Heart right ventricle (tissue), 16 donors: ENCODE data around the gene C16orf78. TPM values are rescaled to one million over a fixed set of nuclear protein-coding genes. Genes with fewer than 3 reads are reported as not detected.

Source experiments
- ATAC-seq, 8 donors: fragments of 200-7000 bp; cut with Tn5 transposase; one replicate each; pipeline ENCODE4 v1.9.1; 2020; ENCODE audit warnings: mild to moderate bottlenecking in 8 of 8, moderate library complexity in 8 of 8, moderate number of reproducible peaks in 1 of 8
- DNase-seq, 2 donors: peaks; one replicate each; pipeline ENCODE4 v3.0.0-alpha.2; 2020
- H3K27ac ChIP-seq, 10 donors: fragments of 200-600 bp; sonication (generic) in 2 of 10; one replicate each; pipeline versions ENCODE4 v1.5.0 to v1.8.0; 2020 to 2022; ENCODE audit warnings: mild to moderate bottlenecking in 3 of 10
- H3K27me3 ChIP-seq, 7 donors: fragments of 200-600 bp; one replicate each; pipeline ENCODE4 v1.8.0; 2021 to 2022; ENCODE audit warnings: mild to moderate bottlenecking in 2 of 7
- H3K36me3 ChIP-seq, 9 donors: fragments of 200-600 bp; sonication (generic) in 1 of 9; one replicate each; pipeline versions ENCODE4 v1.5.0 to v1.8.0; 2020 to 2022; ENCODE audit warnings: mild to moderate bottlenecking in 2 of 9
- H3K4me1 ChIP-seq, 9 donors: fragments of 200-600 bp; sonication (generic) in 1 of 9; one replicate each; pipeline versions ENCODE4 v1.5.0 to v1.8.0; 2020 to 2022; ENCODE audit warnings: mild to moderate bottlenecking in 4 of 9
- H3K4me3 ChIP-seq, 10 donors: fragments of 200-600 bp; sonication (generic) in 2 of 10; one replicate each; pipeline versions ENCODE4 v1.5.0 to v1.8.0; 2020 to 2022; ENCODE audit warnings: mild to moderate bottlenecking in 7 of 10, moderate library complexity in 2 of 10
- H3K9me3 ChIP-seq, 11 donors: fragments of 200-600 bp in 10 of 11; sonication (generic) in 2 of 11; one replicate each; pipeline versions ENCODE4 v1.5.0 to v1.8.0; 2013 to 2022; ENCODE audit warnings: mild to moderate bottlenecking in 2 of 11, control low read depth in 1 of 11, moderate library complexity in 1 of 11
- WGBS, 2 donors: extraction: QIAGEN DNeasy Blood & Tissue Kit; methylation state at CpG; one replicate each; pipeline ENCODE4 v1.1.7; 2013; ENCODE audit warnings: inconsistent platforms in 1 of 2; 5-methylcytosine and 5-hydroxymethylcytosine counted together
- intact Hi-C, 10 donors: fragments of 100-400 bp; cut with DNase I; formaldehyde crosslinking; loops; one replicate each; pipeline versions ENCODE4 v1.11.1 to v1.14.2; 2022
- polyA plus RNA-seq, 2 donors: library from polyadenylated mRNA; stranded (reverse); fragments of 200-250 nt; gene quantifications; one replicate each; pipeline ENCODE4 v1.2.3, GENCODE V29; 2013
- total RNA-seq, 10 donors: library from RNA; stranded (reverse); fragmentation: NEBNext Ultra II Directional in 3 of 10; extraction: Animal tissue kit (Norgen Biotek cat#: 25700) in 3 of 10; gene quantifications; one replicate each; pipeline versions ENCODE4 v1.2.1 to v1.2.4, GENCODE V29; 2021 to 2023
- TF ChIP-seq, protein P1 (sequence below), 9 donors: fragments of 200-600 bp; sonication (generic) in 2 of 9; IDR thresholded peaks; one replicate each; pipeline versions ENCODE4 v1.5.0 to v1.8.0; 2021 to 2022; ENCODE audit warnings: antibody characterized with exemption in 9 of 9, mild to moderate bottlenecking in 5 of 9, moderate library complexity in 1 of 9
- donor health status: Arrhythmogenic right ventricular cardiomyopathy.
- donor health status: ischemic (EF 13 %, LVEDD 7.1; RV severe dilation, severe dysfunction).
- donor health status: healthy with polysubstance abuse.
- donor health status: DM: no; HTN: yes; CAD: no.
- donor health status: DM: no; HTN: no; CAD: no.
- donor health status: ischemic (EF 25% LVEDD 6.9; RV normal size, moderate dysfunction).
- donor health status: ischemic (EF 25% LVEDD 5.7; RV mildly dilated, moderate dysfunction).
- donor health status: healthy.
- donor health status: DM: yes; HTN: yes; CAD: no.
- donor health status: Ischemic cardiomyopathy.
- donor health status: ischemic (EF 35%, LVEDD 5.7; RV mildly dilated, moderate dysfunction).
- donor health status: nonischemic (EF 11% LVEDD 7.7; RV severe dilation, severe dysfunction).
- donor health status: DM: yes; HTN: yes; CAD: no.
- donor health status: PGD.
- donor health status: ischemic (EF 29% LVEDD 5.4; RV normal size, mild dysfunction).
- donor health status: nonischemic (EF 23%, LVEDD 6.1; RV moderate dilation, normal function).

C16orf78 gene
- total and polyA plus RNA-seq, 12 donors = not detected

DNA sequence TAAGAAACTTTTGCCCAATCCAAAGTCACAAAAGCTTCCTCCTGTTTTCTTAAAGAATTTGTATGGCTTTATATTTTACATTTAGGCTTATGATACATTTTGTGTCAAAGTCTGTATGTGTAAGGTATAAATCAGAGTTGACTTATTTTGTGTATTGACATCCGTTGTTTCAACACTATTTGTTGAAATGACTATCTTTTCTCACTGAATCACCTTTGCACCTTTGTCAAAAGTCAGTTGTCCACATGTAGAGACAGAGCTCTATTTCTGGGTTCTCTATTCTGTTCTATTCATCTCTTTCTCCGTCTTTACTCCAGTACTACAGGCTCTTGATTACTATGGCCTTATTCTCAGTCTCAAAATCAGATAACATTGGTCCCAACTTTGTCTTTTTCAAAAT, 73.2 kb downstream of the C16orf78 start:
- DNase-seq (no peak), ATAC-seq (no peak)
- TF ChIP-seq, protein P1, sequence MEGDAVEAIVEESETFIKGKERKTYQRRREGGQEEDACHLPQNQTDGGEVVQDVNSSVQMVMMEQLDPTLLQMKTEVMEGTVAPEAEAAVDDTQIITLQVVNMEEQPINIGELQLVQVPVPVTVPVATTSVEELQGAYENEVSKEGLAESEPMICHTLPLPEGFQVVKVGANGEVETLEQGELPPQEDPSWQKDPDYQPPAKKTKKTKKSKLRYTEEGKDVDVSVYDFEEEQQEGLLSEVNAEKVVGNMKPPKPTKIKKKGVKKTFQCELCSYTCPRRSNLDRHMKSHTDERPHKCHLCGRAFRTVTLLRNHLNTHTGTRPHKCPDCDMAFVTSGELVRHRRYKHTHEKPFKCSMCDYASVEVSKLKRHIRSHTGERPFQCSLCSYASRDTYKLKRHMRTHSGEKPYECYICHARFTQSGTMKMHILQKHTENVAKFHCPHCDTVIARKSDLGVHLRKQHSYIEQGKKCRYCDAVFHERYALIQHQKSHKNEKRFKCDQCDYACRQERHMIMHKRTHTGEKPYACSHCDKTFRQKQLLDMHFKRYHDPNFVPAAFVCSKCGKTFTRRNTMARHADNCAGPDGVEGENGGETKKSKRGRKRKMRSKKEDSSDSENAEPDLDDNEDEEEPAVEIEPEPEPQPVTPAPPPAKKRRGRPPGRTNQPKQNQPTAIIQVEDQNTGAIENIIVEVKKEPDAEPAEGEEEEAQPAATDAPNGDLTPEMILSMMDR (IDR thresholded peaks at IDR 0.05) = no peak
- no peaks in the 10 kb centered on the region for H3K9me3 ChIP-seq
- H3K27me3 ChIP-seq = peaks cover 0 to 10% (median 0%) of the 10 kb centered on the region in 7 donors
- intact Hi-C loops = no loop called here
- no peak overlapping the region for H3K4me3 ChIP-seq
- 87 to 88% methylated on average over 2 of the region's 2 CpGs for WGBS, 2 donors
- no peak overlapping the region for H3K27ac ChIP-seq
- peaks cover 0 to 23% (median 3%) of the 10 kb centered on the region in 9 donors for H3K4me1 ChIP-seq
- H3K36me3 ChIP-seq = no peaks in the 10 kb centered on the region

Other genes starting within 250 kb of the C16orf78 start
- gene CBLN1, start 92.0 kb upstream of the C16orf78 start, total RNA-seq = 1 to 10 TPM in 7 of 10 donors, under 1 TPM in 3; 0.19 to 3.0 (median 1.3) TPM
- 1 to 10 TPM in 1 of 2 donors, under 1 TPM in 1; 0.59 to 2.3 TPM for gene CBLN1, start 92.0 kb upstream of the C16orf78 start, polyA plus RNA-seq